ENCODE results near the gene CIB4. TPM values are rescaled to one million over a fixed set of nuclear protein-coding genes. Genes with fewer than 3 reads are reported as not detected.

CIB4 gene
- total RNA-seq, 1 donor from 2014 or later, result not detected

- Histone ChIP-seq H3K36me3 (no peaks in the 10 kb centered on the region), H3K27ac (no peak overlapping the region), H3K9me3 (no peaks in the 10 kb centered on the region), H3K27me3 (no peaks in the 10 kb centered on the region), H3K4me1 (no peaks in the 10 kb centered on the region), H3K4me3 (no peak overlapping the region)
- intact Hi-C loops (cut with DNase I), result no loop called here
- TF ChIP-seq CTCF (IDR thresholded peaks at IDR 0.05) (no peak), POLR2A (IDR thresholded peaks at IDR 0.05) (no peak), POLR2AphosphoS5 (IDR thresholded peaks at IDR 0.05; ENCODE audit: insufficient read depth in 1 of 2, low read depth in 1 of 2) (no peak)
- no peak for DNase-seq (ENCODE audit: extremely low spot score in 2 of 2)
Observed at GRCh38 chr2:26678035-26678434, 36.9 kb upstream of the CIB4 start.

- no peaks in the 10 kb centered on the region for H3K27me3 ChIP-seq
- intact Hi-C loops (cut with DNase I), result no loop called here
- no peaks in the 10 kb centered on the region for H3K36me3 ChIP-seq
- TF ChIP-seq POLR2AphosphoS5 (IDR thresholded peaks at IDR 0.05; ENCODE audit: insufficient read depth in 1 of 2, low read depth in 1 of 2) (no peak), CTCF (IDR thresholded peaks at IDR 0.05) (no peak), POLR2A (IDR thresholded peaks at IDR 0.05) (no peak)
- no peak overlapping the region for H3K27ac ChIP-seq
- H3K4me1 ChIP-seq, result no peaks in the 10 kb centered on the region
- DNase-seq (ENCODE audit: extremely low spot score in 2 of 2), result no peak
- H3K9me3 ChIP-seq, result no peaks in the 10 kb centered on the region
- H3K4me3 ChIP-seq, result no peak overlapping the region
Observed at GRCh38 chr2:26675651-26676255, 34.6 kb upstream of the CIB4 start.

DNA sequence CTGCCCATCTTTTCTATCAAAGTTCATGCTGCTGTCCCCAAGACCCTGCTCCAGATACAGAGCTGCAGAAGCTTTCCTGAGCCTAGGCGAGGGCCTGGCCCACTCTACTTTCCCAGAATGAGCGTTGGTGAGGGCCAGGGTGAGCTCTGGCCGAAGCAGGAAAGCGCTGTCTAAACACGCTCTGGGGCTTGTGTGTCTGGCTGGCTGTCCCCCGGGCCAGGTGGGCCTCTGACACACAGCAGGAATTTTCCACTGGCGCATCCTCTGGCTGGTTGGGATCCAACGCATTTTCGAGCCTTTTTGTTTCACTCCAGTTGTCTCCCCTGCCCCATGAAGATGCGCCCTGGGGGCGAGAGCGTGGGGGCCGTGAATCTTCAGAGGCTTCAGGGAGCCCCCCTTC, 33.6 kb upstream of the CIB4 start:
- H3K27ac ChIP-seq, result no peak overlapping the region
- H3K36me3 ChIP-seq, result no peaks in the 10 kb centered on the region
- no peaks in the 10 kb centered on the region for H3K27me3 ChIP-seq
- no peaks in the 10 kb centered on the region for H3K4me1 ChIP-seq
- H3K4me3 ChIP-seq, result no peak overlapping the region
- no peak for DNase-seq (ENCODE audit: extremely low spot score in 2 of 2)
- H3K9me3 ChIP-seq, result no peaks in the 10 kb centered on the region
- TF ChIP-seq POLR2A (IDR thresholded peaks at IDR 0.05), result no peak
- no peak for TF ChIP-seq CTCF (IDR thresholded peaks at IDR 0.05)
- TF ChIP-seq POLR2AphosphoS5 (IDR thresholded peaks at IDR 0.05; ENCODE audit: insufficient read depth in 1 of 2, low read depth in 1 of 2), result no peak
- intact Hi-C loops (cut with DNase I), result no loop called here

GRCh38 chr2:26674002-26674751, 33.0 kb upstream of the CIB4 start:
- DNase-seq (ENCODE audit: extremely low spot score in 2 of 2), result no peak
- H3K36me3 ChIP-seq, result no peaks in the 10 kb centered on the region
- H3K9me3 ChIP-seq, result no peaks in the 10 kb centered on the region
- H3K27ac ChIP-seq, result no peak overlapping the region
- no peaks in the 10 kb centered on the region for H3K4me1 ChIP-seq
- TF ChIP-seq CTCF (IDR thresholded peaks at IDR 0.05) (no peak), POLR2A (IDR thresholded peaks at IDR 0.05) (no peak), POLR2AphosphoS5 (IDR thresholded peaks at IDR 0.05; ENCODE audit: insufficient read depth in 1 of 2, low read depth in 1 of 2) (no peak)
- no peak overlapping the region for H3K4me3 ChIP-seq
- no peaks in the 10 kb centered on the region for H3K27me3 ChIP-seq
- intact Hi-C loops (cut with DNase I), result no loop called here

DNA sequence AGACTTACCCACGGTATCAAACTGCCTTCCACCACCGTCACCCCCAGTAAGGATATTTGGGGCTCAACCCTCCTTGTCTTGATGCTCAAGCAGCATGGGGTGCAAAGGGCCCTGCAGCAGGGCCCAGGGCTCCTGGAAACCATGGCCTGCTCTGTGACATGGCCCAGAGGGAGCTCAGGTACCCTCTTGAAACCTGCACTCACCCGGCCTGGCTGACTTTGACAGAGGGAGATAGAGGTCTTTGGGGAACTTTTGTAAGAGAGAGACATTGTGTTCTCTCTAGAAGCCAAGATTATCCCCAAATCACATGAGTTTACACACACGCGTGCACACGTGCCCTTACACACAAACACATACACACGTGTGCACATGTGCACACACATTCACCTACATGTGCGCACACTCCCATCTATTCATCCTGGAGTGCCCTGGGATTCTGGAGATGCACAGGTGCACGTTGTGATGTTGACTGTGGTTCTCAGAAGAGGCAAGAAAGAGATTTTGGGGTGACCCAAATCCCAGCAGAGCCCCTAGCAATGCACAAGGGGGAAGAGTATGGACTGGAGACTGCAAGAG, 31.7 kb upstream of the CIB4 start:
- intact Hi-C loops (cut with DNase I), result no loop called here
- no peak overlapping the region for H3K27ac ChIP-seq
- no peak for DNase-seq (ENCODE audit: extremely low spot score in 2 of 2)
- no peaks in the 10 kb centered on the region for H3K36me3 ChIP-seq
- no peaks in the 10 kb centered on the region for H3K27me3 ChIP-seq
- no peak overlapping the region for H3K4me3 ChIP-seq
- TF ChIP-seq POLR2A (IDR thresholded peaks at IDR 0.05) (no peak), POLR2AphosphoS5 (IDR thresholded peaks at IDR 0.05; ENCODE audit: insufficient read depth in 1 of 2, low read depth in 1 of 2) (no peak), CTCF (IDR thresholded peaks at IDR 0.05) (no peak)
- H3K4me1 ChIP-seq, result no peaks in the 10 kb centered on the region
- no peaks in the 10 kb centered on the region for H3K9me3 ChIP-seq

Measured in vagina (tissue), 2 donors.